AML-193 (cell line): ENCODE measurements around the gene RBM5.

Source experiments
- DNase-seq, 2 experiments: peaks; one replicate each; lab custom pipeline; 2025; lab: John Stamatoyannopoulos, UW

Gene RBM5

DNA sequence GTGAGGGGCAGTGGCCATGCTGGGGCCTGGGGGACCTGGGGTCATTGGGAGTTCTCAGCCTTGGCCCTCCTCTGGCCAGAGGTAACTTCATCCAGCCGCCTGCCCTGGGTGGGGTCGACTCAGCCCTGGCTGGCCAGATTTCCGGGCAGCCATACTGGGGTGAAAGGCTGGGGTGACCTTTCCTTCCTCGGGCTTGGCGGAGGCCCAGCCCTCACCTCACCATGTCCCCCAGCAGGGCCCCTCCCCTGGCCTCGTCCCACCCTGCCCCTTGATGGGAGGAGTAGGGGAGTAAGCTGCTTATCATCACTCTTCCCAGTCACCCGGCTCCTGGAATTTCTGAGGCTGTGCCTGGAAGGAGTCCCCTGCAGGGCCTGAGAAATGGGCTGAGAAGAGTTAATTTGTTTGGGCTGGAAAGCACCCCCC is 71.9 kb downstream of the RBM5 start:
- DNase-seq = no peak

DNA sequence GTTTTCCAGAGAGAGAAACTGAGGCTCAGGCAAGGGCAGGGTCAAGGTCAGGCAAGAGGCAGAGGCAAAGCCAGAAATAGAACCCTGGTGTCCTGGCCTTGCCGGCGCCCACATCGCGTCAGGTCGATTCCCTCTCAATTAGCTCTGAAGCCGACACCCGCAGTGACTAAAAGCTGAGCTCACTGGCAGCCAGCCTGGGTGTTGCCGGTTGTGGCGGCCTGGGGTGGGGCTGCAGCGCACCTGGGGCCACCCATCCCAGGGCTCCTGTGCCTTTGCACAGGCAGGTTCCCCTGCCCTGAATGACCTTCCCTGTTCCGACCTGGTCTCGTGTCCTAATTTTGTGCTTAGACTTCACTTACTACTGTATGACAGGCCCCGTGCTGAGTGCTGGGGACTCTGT is 72.6 kb downstream of the RBM5 start:
- no peak for DNase-seq

DNA sequence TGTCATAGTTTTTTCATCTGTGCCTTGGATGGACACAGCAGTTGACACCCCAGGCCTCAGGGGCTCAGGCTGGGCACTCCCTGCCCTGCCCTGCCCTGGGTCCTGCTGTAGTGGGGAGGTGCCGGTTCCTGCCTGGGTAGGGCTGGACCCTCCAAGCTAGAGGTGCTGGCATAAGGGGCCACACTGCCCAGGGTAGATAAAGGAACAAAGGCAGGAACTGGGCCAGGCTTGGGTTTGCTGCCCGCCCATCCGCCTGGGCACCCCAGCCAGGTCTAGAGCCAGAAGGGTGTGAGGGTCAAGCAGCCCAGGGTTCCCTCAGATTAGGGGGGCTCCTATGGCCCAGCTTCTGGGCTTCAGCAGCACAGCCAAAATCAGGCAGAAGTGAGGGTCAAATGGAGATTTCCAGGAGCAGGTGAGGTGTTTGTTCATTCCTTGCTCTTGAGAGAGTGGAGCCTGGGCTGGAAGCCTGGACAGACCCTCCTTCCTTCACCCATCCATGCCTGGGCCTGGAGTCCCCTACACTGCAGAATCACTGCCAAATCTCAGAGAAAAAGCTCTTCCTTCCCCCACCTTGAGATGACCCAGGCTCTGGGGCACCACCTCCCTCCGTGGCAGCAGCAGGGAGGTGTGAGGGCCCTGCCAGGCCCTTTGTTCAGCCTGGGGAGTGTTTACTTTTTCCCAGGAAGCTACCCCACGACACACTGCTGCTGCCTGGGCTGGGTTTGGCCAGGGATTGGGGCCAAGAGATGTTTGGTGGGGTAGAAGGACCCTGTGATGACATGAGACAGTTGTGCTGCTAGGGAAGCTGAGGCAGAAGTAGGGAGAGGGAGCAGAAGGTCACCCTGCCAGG is 73.5 kb downstream of the RBM5 start:
- no peak for DNase-seq

DNA sequence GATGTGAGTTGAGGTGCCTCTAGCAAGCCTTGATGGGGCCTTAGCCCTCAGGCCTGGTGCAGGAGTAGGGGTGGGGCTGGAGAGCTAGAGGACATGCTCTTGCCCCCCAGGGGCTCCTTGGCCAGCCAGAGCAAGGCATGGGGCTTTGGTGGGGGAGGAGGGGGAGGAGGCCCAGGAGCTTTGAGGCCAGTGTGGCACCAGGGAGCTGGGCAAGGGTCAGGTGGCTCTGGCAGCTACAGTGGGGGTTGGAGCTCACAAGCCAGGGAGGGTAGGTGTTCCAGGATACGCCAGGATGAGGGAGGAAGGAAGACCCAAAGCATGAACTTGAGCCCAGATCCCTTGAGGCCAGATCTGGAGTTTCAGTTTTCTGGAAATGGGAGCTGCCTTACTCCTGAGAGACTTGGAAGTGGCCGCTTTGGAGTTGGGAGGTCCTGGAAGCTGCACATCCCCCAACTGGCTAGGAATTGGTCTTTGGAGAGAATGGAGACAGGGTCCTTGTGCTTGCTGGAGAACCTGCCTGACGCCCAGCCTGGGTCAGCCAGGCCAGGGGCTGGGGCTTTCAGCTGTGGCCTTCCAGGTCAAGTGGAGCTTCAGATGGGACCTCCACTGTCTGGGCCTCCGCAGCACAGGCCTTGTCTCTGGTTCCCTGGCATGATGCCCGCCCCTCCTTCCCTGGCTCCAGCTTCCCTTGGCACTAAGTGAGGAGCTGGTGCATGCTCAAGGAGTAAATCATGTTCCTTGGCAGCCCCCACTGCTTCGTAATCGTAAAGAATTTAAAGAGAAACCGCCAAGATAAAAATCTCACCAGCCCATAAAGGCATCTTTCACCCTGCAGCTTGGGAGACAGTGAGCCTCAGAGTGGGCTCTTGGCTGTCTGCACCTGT is 75.1 kb downstream of the RBM5 start:
- no peak for DNase-seq

DNA sequence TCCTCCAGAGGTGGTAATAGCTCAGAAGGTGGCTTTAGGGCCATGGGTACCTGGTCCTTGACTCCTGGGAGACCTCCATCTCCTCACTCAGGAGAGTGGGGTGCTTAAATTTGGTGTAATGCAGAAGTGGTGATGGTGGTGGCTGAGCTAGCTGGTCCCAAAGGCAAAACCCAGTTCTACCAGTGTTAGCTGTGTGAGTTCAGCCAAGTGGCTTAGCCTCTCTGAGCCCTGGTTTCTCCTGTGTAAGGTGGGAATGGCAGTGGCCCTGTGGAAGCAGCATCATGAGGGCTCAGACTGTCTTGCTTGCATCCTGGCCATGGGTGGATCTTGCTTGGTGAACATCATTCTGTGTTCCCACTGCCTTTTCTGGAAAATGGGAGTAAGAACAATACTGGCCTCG is 75.8 kb downstream of the RBM5 start:
- DNase-seq = no peak

DNA sequence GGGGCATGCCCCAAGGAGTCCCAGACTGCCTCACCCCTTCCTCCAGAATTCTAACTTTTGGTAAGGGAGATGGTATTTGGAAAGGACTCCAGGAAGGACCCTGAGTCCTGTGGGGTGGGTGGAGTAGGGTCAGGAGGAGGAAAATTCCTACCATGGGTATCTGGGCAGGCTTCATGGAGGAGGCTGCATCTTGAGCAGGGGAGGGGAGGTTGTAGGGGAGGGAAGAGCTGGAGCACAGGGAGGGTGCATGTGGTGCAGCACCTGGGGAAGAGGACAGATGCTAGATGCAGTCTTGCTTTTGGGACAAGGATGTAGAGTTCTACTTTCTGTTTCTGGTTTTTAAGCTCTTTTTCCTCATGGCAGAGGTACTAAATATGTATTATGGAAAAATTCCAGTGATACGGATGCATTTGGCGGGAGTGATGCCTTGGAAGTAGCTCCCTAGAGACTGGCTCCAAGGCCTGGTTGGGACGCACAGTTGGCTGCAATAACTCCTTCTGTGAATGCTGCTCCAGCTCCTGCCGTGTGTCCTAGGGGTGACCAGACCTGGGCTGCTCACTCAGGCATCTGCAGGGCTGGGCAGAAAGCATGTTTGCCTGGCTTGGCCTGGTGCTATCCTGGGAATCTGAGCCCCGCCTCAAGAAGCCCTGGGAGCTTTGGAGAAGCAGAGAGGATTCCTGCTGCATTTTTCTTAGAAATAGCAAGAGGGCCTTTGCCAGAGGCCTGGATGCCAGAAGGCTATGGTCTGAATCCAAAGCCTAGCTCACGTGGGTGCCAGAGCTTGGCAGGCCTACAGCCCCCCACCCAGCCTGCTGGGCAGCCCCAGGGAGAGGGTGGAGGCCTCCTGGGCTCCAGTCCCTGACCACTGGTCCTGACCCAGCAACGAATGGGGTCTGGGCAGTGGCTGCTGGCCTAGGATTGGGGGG is 76.5 kb downstream of the RBM5 start:
- DNase-seq = no peak

DNA sequence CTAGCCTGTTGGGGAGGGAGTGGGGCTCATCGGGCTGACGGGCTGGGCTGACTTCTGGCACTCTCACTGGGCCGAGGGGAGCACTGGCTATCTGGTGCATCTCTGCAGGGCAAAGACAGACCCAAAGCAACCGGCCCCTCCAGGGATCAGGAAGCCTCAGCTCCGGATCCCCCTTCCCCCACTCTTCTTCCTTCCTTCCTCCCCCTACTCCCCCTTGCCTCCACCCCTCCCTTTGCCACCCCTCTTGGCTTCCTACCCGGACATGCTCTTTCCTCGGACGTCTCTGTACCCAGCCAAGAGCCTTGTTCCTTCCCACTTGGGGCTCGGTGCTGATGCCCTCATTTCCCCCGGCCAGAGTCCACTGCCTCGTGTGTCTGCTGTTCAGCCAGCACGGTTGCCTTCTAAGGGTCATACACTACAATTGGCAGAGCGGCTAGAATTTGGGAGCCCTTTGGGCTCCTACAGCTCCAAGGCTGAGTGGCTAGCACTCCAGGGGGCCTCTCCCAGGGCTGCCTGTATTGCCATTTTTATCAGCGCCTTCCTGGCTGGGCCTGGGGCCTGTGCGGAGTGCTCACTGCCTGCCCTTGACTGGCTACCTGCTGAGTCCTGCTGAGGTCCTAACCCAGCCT is 77.3 kb downstream of the RBM5 start:
- DNase-seq = no peak

DNA sequence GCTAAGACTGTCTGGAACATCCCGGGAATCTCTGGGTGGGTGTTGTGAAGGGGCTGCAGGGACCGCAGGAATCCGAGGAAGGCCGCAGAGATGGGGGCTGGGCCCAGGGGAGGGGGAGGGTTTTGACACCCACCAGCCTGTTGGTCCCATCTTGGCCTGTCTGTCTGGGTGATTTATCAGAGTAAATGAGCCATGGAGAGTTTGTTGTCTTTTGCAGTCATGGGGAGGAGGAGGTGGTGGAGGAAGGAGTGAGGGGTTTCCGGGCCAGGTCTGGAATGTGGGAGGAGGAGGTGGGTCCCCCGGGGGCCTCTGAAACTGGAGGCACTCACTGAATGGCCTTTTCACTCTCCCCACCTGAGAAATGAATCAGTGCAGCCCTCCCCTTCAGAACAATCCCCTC is 77.9 kb downstream of the RBM5 start:
- DNase-seq = no peak

DNA sequence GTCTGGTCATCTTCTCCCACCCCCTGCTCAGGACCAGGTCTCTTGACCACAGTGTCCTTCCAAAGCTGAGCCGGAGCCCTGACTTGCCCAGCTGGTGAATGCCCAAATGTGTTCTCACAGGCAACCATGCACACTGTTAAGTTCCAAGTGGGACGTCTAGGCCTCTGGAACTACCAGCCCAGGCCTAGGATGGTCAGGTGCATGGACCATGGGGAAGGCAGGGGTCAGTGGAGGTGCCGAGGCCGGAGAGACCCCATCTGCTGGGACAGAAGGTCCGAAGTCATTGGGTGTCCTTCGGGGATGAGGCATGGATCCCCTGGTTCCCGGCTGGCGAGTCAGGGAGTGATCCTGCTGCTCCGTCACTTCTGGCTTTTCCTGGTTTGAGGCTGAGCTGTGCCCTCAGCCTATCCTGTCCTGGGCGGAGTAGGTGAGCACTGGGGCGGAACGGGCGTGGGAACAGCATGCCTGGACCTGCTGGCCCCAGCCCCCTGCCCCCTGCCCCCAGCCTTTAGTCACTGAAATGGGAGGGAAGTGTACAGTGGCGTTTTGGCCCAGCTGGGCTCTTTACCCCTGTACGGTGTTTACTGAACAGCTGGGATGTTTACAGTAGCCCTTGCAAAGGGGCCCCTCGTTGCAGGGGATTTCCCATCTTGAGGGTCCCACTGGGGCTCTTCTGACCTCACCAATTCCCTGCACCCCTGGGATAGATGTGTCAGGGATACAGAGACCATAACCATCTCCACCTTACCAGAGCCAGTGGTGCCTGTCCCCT is 78.5 kb downstream of the RBM5 start:
- DNase-seq = no peak

DNA sequence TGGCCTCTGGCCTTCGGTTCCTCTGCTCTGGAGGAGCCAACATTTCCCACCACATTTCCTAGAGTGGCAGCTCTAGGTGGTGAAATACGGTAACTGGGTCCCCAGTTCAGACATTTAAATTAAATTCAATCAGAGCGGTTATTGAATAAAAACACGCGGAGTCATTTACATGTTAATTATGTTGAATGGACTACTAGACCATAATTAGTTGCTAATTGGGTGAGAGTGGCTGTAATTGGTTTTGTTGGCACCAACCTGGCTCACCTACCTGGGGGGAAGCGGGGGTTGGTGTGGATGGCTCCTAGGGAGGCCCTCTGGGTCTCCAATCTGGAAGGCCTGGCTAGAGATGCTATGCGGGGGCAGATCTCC is 79.1 kb downstream of the RBM5 start:
- DNase-seq = no peak

DNA sequence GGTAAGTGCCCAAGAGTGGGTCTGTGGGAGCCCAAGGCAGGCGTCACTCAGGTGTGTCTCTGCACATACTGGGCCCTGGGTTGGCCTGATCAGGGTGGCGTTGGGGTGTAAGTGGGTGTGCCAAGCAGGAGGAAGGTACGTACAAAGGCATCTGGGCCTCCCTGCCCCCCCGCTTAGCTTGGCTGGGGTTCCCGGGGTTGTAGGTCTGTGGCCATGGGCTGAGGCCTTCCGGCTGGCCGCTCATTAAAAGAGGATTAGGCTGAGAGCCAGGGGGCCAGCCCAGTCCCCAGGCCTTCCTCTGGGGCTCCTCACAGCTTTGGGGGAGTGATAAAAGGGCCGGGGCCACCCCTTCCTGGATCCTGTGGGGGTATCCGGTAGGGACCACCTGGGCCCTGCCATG is 79.7 kb downstream of the RBM5 start:
- DNase-seq = no peak
